ENCODE data around the gene WNT16.

Gene WNT16

GRCh38 chr7:121383235-121383910, 54.6 kb downstream of the WNT16 start:
- Histone ChIP-seq H3K4me3 (replicated peaks; ENCODE audit: low read depth, low read length) (no peak overlapping the region), H3K27me3 (replicated peaks; ENCODE audit: control insufficient read depth, insufficient read depth, low read length) (no peaks in the 10 kb centered on the region), H3K36me3 (ENCODE audit: control insufficient read depth, insufficient read depth, low read length) (no peaks in the 10 kb centered on the region)
- TF ChIP-seq CTCF (IDR thresholded peaks at IDR 0.05; ENCODE audit: insufficient read depth, low read length, poor library complexity, severe bottlenecking): no peak
- no peak for DNase-seq (ENCODE audit: extremely low read depth, insufficient read length)

- no peaks in the 10 kb centered on the region for H3K27me3 ChIP-seq (replicated peaks; ENCODE audit: control insufficient read depth, insufficient read depth, low read length)
- no peak overlapping the region for H3K4me3 ChIP-seq (replicated peaks; ENCODE audit: low read depth, low read length)
- TF ChIP-seq CTCF (IDR thresholded peaks at IDR 0.05; ENCODE audit: insufficient read depth, low read length, poor library complexity, severe bottlenecking): no peak
- no peak for DNase-seq (ENCODE audit: extremely low read depth, insufficient read length)
- H3K36me3 ChIP-seq (ENCODE audit: control insufficient read depth, insufficient read depth, low read length): no peaks in the 10 kb centered on the region
Observed at GRCh38 chr7:121384265-121384664, 55.5 kb downstream of the WNT16 start.

GRCh38 chr7:121385056-121385799, 56.4 kb downstream of the WNT16 start:
- no peak for TF ChIP-seq CTCF (IDR thresholded peaks at IDR 0.05; ENCODE audit: insufficient read depth, low read length, poor library complexity, severe bottlenecking)
- Histone ChIP-seq H3K4me3 (replicated peaks; ENCODE audit: low read depth, low read length) (peak overlapping the region; percentile 22; the same call in 1 of the 2 replicates), H3K36me3 (ENCODE audit: control insufficient read depth, insufficient read depth, low read length) (no peaks in the 10 kb centered on the region), H3K27me3 (replicated peaks; ENCODE audit: control insufficient read depth, insufficient read depth, low read length) (no peaks in the 10 kb centered on the region)
- DNase-seq (ENCODE audit: extremely low read depth, insufficient read length): peak; percentile 43

GRCh38 chr7:121385800-121386179, 57.0 kb downstream of the WNT16 start:
- H3K27me3 ChIP-seq (replicated peaks; ENCODE audit: control insufficient read depth, insufficient read depth, low read length): no peaks in the 10 kb centered on the region
- peak; percentile 54 for DNase-seq (ENCODE audit: extremely low read depth, insufficient read length)
- H3K4me3 ChIP-seq (replicated peaks; ENCODE audit: low read depth, low read length): no peak overlapping the region
- H3K36me3 ChIP-seq (ENCODE audit: control insufficient read depth, insufficient read depth, low read length): no peaks in the 10 kb centered on the region
- no peak for TF ChIP-seq CTCF (IDR thresholded peaks at IDR 0.05; ENCODE audit: insufficient read depth, low read length, poor library complexity, severe bottlenecking)

GRCh38 chr7:121388950-121389349, 60.1 kb downstream of the WNT16 start:
- Histone ChIP-seq H3K27me3 (replicated peaks; ENCODE audit: control insufficient read depth, insufficient read depth, low read length) (no peaks in the 10 kb centered on the region), H3K36me3 (ENCODE audit: control insufficient read depth, insufficient read depth, low read length) (no peaks in the 10 kb centered on the region), H3K4me3 (replicated peaks; ENCODE audit: low read depth, low read length) (no peak overlapping the region)
- DNase-seq (ENCODE audit: extremely low read depth, insufficient read length): no peak
- TF ChIP-seq CTCF (IDR thresholded peaks at IDR 0.05; ENCODE audit: insufficient read depth, low read length, poor library complexity, severe bottlenecking): no peak

All from GM06990 (cell line).